Measurements from ENCODE around the gene DAB2IP. TPM values are rescaled to one million over a fixed set of nuclear protein-coding genes. Genes with fewer than 3 reads are reported as not detected.
A peak's percentile ranks its signal among the peaks of the same experiment; 100 is the strongest.

The DAB2IP gene
- total and polyA plus RNA-seq, 5 donors from 2014 or later: not detected

DNA sequence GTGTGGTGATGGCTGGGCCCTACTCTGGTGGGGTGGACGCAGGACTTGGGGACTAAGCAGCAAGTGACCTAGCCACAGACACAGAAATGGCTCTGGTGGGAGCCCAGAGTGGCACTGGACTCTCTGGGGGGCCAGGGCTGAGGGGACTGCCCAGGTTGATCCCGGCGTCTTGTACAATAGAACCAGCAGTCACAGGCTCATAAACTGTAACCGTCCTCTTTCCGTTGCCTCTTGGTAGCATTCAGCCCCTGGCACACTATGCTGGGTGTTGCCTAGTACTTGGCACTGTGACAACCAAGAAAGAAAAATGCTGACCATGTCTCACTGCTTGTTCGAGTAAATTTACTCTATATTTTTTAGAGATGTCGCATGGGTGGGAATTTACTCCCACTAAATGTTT lies 80.5 kb downstream of the DAB2IP start:
- Mint-ChIP-seq H3K4me1 (peaks cover 0 to 2% (median 0%) of the 10 kb centered on the region in 4 donors), H3K36me3 (no peaks in the 10 kb centered on the region), H3K4me3 (no peak overlapping the region), H3K27ac (no peak overlapping the region), H3K27me3 (peaks cover 23% of the 10 kb centered on the region), H3K9me3 (peaks cover 0 to 1% (median 0%) of the 10 kb centered on the region in 7 donors)
- ATAC-seq (ENCODE audit: low read depth in 2 of 2) (no peak), DNase-seq (no peak)
- H3K4me1 ChIP-seq (ENCODE audit: control insufficient read depth, insufficient read depth, low read length, poor library complexity, severe bottlenecking): no peaks in the 10 kb centered on the region
- H3K4me3 ChIP-seq (ENCODE audit: low read depth, low read length): no peak overlapping the region
- H3K36me3 ChIP-seq (ENCODE audit: control insufficient read depth, insufficient read depth, low read length): no peaks in the 10 kb centered on the region
- peaks cover 4% of the 10 kb centered on the region for H3K27me3 ChIP-seq (ENCODE audit: control insufficient read depth, insufficient read depth, low read length)
- H3K9me3 ChIP-seq (ENCODE audit: control insufficient read depth in 2 of 2, low read length in 2 of 2): no peaks in the 10 kb centered on the region
- H3K27ac ChIP-seq (ENCODE audit: insufficient read depth, low read length, poor library complexity, severe bottlenecking): no peak overlapping the region

- no peaks in the 10 kb centered on the region for H3K9me3 ChIP-seq (ENCODE audit: control insufficient read depth in 2 of 2, low read length in 2 of 2)
- Mint-ChIP-seq H3K9me3 (peaks cover 0 to 1% (median 0%) of the 10 kb centered on the region in 7 donors), H3K36me3 (no peaks in the 10 kb centered on the region), H3K4me3 (no peak overlapping the region), H3K4me1 (peaks cover 0 to 2% (median 0%) of the 10 kb centered on the region in 4 donors), H3K27ac (no peak overlapping the region), H3K27me3 (peaks cover 23% of the 10 kb centered on the region)
- no peaks in the 10 kb centered on the region for H3K36me3 ChIP-seq (ENCODE audit: control insufficient read depth, insufficient read depth, low read length)
- peaks cover 4% of the 10 kb centered on the region for H3K27me3 ChIP-seq (ENCODE audit: control insufficient read depth, insufficient read depth, low read length)
- H3K4me1 ChIP-seq (ENCODE audit: control insufficient read depth, insufficient read depth, low read length, poor library complexity, severe bottlenecking): no peaks in the 10 kb centered on the region
- H3K27ac ChIP-seq (ENCODE audit: insufficient read depth, low read length, poor library complexity, severe bottlenecking): no peak overlapping the region
- no peak overlapping the region for H3K4me3 ChIP-seq (ENCODE audit: low read depth, low read length)
- no peak for DNase-seq
- ATAC-seq (ENCODE audit: low read depth in 2 of 2): no peak
Observed at GRCh38 chr9:121732389-121732788, 81.0 kb downstream of the DAB2IP start.

GRCh38 chr9:121732886-121733285 lies 81.5 kb downstream of the DAB2IP start:
- Histone ChIP-seq H3K27me3 (ENCODE audit: control insufficient read depth, insufficient read depth, low read length) (peaks cover 4% of the 10 kb centered on the region), H3K4me3 (ENCODE audit: low read depth, low read length) (no peak overlapping the region), H3K36me3 (ENCODE audit: control insufficient read depth, insufficient read depth, low read length) (no peaks in the 10 kb centered on the region), H3K4me1 (ENCODE audit: control insufficient read depth, insufficient read depth, low read length, poor library complexity, severe bottlenecking) (no peaks in the 10 kb centered on the region), H3K27ac (ENCODE audit: insufficient read depth, low read length, poor library complexity, severe bottlenecking) (no peak overlapping the region), H3K9me3 (ENCODE audit: control insufficient read depth in 2 of 2, low read length in 2 of 2) (no peaks in the 10 kb centered on the region)
- Mint-ChIP-seq H3K27me3 (peaks cover 23% of the 10 kb centered on the region), H3K4me3 (no peak overlapping the region), H3K27ac (no peak overlapping the region), H3K4me1 (peaks cover 0 to 2% (median 0%) of the 10 kb centered on the region in 4 donors), H3K9me3 (peaks cover 0 to 1% (median 0%) of the 10 kb centered on the region in 7 donors), H3K36me3 (no peaks in the 10 kb centered on the region)
- ATAC-seq (ENCODE audit: low read depth in 2 of 2) (no peak), DNase-seq (no peak)

DNA sequence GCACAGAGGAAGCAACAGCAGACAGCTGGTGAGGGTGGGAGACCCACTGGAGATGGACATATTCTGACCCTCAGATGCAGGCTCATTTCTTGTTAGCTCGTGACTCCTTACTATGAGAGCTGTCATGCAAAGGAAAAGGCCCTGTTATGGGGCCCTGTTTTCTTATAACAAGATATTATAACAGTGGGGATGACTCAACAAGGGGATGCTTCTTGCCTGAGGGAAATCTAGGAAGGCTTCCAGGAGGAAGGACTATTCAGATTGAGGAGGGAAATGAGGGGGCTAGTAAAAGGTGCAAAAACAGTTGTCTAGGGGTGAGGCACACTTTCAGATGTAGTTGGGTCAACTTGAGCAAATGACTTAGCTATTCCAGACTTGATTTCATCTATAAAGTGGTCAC lies 83.0 kb downstream of the DAB2IP start:
- Histone ChIP-seq H3K36me3 (ENCODE audit: control insufficient read depth, insufficient read depth, low read length) (no peaks in the 10 kb centered on the region), H3K27me3 (ENCODE audit: control insufficient read depth, insufficient read depth, low read length) (peaks cover 4% of the 10 kb centered on the region), H3K4me1 (ENCODE audit: control insufficient read depth, insufficient read depth, low read length, poor library complexity, severe bottlenecking) (no peaks in the 10 kb centered on the region), H3K4me3 (ENCODE audit: low read depth, low read length) (no peak overlapping the region), H3K9me3 (ENCODE audit: control insufficient read depth in 2 of 2, low read length in 2 of 2) (no peaks in the 10 kb centered on the region), H3K27ac (ENCODE audit: insufficient read depth, low read length, poor library complexity, severe bottlenecking) (no peak overlapping the region)
- Mint-ChIP-seq H3K9me3 (peaks cover 0 to 2% (median 0%) of the 10 kb centered on the region in 7 donors), H3K36me3 (no peaks in the 10 kb centered on the region), H3K27ac (no peak overlapping the region), H3K4me3 (no peak overlapping the region), H3K27me3 (peaks cover 23% of the 10 kb centered on the region), H3K4me1 (peaks cover 0 to 2% (median 0%) of the 10 kb centered on the region in 4 donors)
- ATAC-seq (ENCODE audit: low read depth in 2 of 2) (no peak), DNase-seq (no peak)

DNA sequence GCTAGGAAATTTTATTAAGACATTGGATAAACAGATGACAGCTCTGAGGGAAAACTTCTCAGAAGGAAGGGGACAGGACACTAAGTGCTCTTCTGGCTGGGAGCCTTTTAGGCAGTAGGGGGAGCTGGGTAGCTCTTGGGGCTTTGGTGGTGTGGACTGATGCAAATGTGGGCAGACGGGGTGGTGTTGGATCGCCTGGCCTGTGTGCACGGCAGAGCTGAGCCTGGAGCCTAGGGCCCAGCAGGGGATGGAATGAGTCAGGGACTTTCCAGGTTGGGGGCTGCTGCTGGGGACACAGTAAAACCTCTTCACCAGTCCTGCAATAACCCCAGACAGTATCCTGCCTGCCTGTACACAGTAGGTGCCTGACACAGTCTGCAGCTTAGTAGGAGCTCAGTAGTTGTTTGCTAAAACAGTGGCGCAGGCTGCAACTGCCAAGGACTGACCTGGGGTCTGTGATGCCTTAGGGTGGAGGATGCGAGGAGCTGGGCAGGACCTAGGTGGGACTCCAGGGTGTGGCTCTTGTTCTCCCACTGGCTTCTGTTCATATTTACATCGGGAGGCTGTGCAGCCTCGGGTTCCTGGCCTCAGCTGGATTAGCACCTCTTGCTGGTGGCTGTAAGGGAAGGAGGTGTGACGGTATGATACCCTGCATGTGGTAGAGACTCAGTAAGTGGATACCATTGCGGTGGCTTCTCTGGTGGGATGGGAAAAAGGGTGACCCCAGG lies 83.8 kb downstream of the DAB2IP start:
- Mint-ChIP-seq H3K27me3 (peaks cover 24% of the 10 kb centered on the region), H3K4me3 (no peak overlapping the region), H3K27ac (no peak overlapping the region), H3K9me3 (peaks cover 0 to 2% (median 0%) of the 10 kb centered on the region in 7 donors), H3K4me1 (peaks cover 0 to 2% (median 0%) of the 10 kb centered on the region in 4 donors), H3K36me3 (no peaks in the 10 kb centered on the region)
- Histone ChIP-seq H3K4me3 (ENCODE audit: low read depth, low read length) (no peak overlapping the region), H3K27ac (ENCODE audit: insufficient read depth, low read length, poor library complexity, severe bottlenecking) (no peak overlapping the region), H3K9me3 (ENCODE audit: control insufficient read depth in 2 of 2, low read length in 2 of 2) (no peaks in the 10 kb centered on the region), H3K36me3 (ENCODE audit: control insufficient read depth, insufficient read depth, low read length) (no peaks in the 10 kb centered on the region), H3K4me1 (ENCODE audit: control insufficient read depth, insufficient read depth, low read length, poor library complexity, severe bottlenecking) (no peaks in the 10 kb centered on the region), H3K27me3 (ENCODE audit: control insufficient read depth, insufficient read depth, low read length) (peaks cover 4% of the 10 kb centered on the region)
- ATAC-seq (ENCODE audit: low read depth in 2 of 2): no peak
- DNase-seq: peak in 1 of 3 donors; percentile 14

- Histone ChIP-seq H3K4me1 (ENCODE audit: control insufficient read depth, insufficient read depth, low read length, poor library complexity, severe bottlenecking) (no peaks in the 10 kb centered on the region), H3K27me3 (ENCODE audit: control insufficient read depth, insufficient read depth, low read length) (peaks cover 4% of the 10 kb centered on the region), H3K9me3 (ENCODE audit: control insufficient read depth in 2 of 2, low read length in 2 of 2) (no peaks in the 10 kb centered on the region), H3K4me3 (ENCODE audit: low read depth, low read length) (no peak overlapping the region), H3K36me3 (ENCODE audit: control insufficient read depth, insufficient read depth, low read length) (no peaks in the 10 kb centered on the region), H3K27ac (ENCODE audit: insufficient read depth, low read length, poor library complexity, severe bottlenecking) (no peak overlapping the region)
- peaks cover 27% of the 10 kb centered on the region for H3K27me3 Mint-ChIP-seq
- H3K4me3 Mint-ChIP-seq: no peak overlapping the region
- DNase-seq: no peak
- no peaks in the 10 kb centered on the region for H3K36me3 Mint-ChIP-seq
- H3K9me3 Mint-ChIP-seq: peaks cover 0 to 2% (median 0%) of the 10 kb centered on the region in 7 donors
- ATAC-seq (ENCODE audit: low read depth in 2 of 2): no peak
- peaks cover 0 to 2% (median 0%) of the 10 kb centered on the region in 4 donors for H3K4me1 Mint-ChIP-seq
- no peak overlapping the region for H3K27ac Mint-ChIP-seq
Observed at GRCh38 chr9:121735793-121736770, 84.6 kb downstream of the DAB2IP start.

GRCh38 chr9:121736934-121737462 lies 85.6 kb downstream of the DAB2IP start:
- peaks cover 27% of the 10 kb centered on the region for H3K27me3 Mint-ChIP-seq
- no peaks in the 10 kb centered on the region for H3K9me3 ChIP-seq (ENCODE audit: control insufficient read depth in 2 of 2, low read length in 2 of 2)
- no peak overlapping the region for H3K4me3 ChIP-seq (ENCODE audit: low read depth, low read length)
- H3K27ac ChIP-seq (ENCODE audit: insufficient read depth, low read length, poor library complexity, severe bottlenecking): no peak overlapping the region
- DNase-seq (no peak), ATAC-seq (ENCODE audit: low read depth in 2 of 2) (no peak)
- H3K4me1 Mint-ChIP-seq: peaks cover 0 to 2% (median 0%) of the 10 kb centered on the region in 4 donors
- no peaks in the 10 kb centered on the region for H3K36me3 ChIP-seq (ENCODE audit: control insufficient read depth, insufficient read depth, low read length)
- H3K27ac Mint-ChIP-seq: no peak overlapping the region
- H3K4me1 ChIP-seq (ENCODE audit: control insufficient read depth, insufficient read depth, low read length, poor library complexity, severe bottlenecking): no peaks in the 10 kb centered on the region
- peaks cover 4% of the 10 kb centered on the region for H3K27me3 ChIP-seq (ENCODE audit: control insufficient read depth, insufficient read depth, low read length)
- peaks cover 0 to 2% (median 0%) of the 10 kb centered on the region in 7 donors for H3K9me3 Mint-ChIP-seq
- H3K4me3 Mint-ChIP-seq: no peak overlapping the region
- no peaks in the 10 kb centered on the region for H3K36me3 Mint-ChIP-seq

All from CD4-positive, CD25-positive, alpha-beta regulatory T cell (primary cell).